ENCODE data around the gene CRTC2. TPM values are rescaled to one million over a fixed set of nuclear protein-coding genes. Genes with fewer than 3 reads are reported as not detected.

The CRTC2 gene
- total RNA-seq, 1 experiment from 2014 or later: 39.3 TPM

- ATAC-seq (no peak), DNase-seq (ENCODE audit: low read depth, low spot score) (no peak)
- no peak for TF ChIP-seq TCF7L2 (IDR thresholded peaks at IDR 0.05; ENCODE audit: low read depth, low read length)
- TF ChIP-seq, protein P1, sequence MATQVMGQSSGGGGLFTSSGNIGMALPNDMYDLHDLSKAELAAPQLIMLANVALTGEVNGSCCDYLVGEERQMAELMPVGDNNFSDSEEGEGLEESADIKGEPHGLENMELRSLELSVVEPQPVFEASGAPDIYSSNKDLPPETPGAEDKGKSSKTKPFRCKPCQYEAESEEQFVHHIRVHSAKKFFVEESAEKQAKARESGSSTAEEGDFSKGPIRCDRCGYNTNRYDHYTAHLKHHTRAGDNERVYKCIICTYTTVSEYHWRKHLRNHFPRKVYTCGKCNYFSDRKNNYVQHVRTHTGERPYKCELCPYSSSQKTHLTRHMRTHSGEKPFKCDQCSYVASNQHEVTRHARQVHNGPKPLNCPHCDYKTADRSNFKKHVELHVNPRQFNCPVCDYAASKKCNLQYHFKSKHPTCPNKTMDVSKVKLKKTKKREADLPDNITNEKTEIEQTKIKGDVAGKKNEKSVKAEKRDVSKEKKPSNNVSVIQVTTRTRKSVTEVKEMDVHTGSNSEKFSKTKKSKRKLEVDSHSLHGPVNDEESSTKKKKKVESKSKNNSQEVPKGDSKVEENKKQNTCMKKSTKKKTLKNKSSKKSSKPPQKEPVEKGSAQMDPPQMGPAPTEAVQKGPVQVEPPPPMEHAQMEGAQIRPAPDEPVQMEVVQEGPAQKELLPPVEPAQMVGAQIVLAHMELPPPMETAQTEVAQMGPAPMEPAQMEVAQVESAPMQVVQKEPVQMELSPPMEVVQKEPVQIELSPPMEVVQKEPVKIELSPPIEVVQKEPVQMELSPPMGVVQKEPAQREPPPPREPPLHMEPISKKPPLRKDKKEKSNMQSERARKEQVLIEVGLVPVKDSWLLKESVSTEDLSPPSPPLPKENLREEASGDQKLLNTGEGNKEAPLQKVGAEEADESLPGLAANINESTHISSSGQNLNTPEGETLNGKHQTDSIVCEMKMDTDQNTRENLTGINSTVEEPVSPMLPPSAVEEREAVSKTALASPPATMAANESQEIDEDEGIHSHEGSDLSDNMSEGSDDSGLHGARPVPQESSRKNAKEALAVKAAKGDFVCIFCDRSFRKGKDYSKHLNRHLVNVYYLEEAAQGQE (IDR thresholded peaks at IDR 0.05; ENCODE audit: insufficient read depth in 1 of 2, low read depth in 2 of 2, low read length in 1 of 2): no peak
- no peak for TF ChIP-seq POLR2AphosphoS5 (IDR thresholded peaks at IDR 0.05; ENCODE audit: low read depth, low read length)
- TF ChIP-seq SIN3A (IDR thresholded peaks at IDR 0.05; ENCODE audit: borderline replicate concordance, insufficient read depth, low read depth, low read length): no peak
- in situ Hi-C loops (cut with HindIII; ENCODE audit: low pct_unique_long_range_greater_than_20kb, low sequenced_read_pairs) (no loop called here), intact Hi-C loops (cut with micrococcal nuclease; ENCODE audit: unreplicated experiment) (no loop called here)
- H3K4me3 ChIP-seq (ENCODE audit: low read depth in 2 of 2, low read length in 2 of 2): peak overlapping the region; percentile 31 to 80; a peak in 3 of 4 replicates
- POLR2A ChIA-PET: interaction anchor here (0.6 kb wide), 1 partner anchor 13 kb away, joined by 3 read pairs; the partner anchor contains the start of gene DENND4B
- H3K27me3 ChIP-seq (ENCODE audit: control insufficient read depth, insufficient read depth, low read length): no peaks in the 10 kb centered on the region
- H3K36me3 ChIP-seq (ENCODE audit: control insufficient read depth, insufficient read depth, low read length): no peaks in the 10 kb centered on the region; the same call in 1 of the 2 replicates
- peaks cover 32% of the 10 kb centered on the region for H3K4me1 ChIP-seq (ENCODE audit: control insufficient read depth, insufficient read depth, low read length)
- CTCF ChIA-PET: no interaction called here
- no TSS peak for BruUV-seq (replicated peaks)
- peak overlapping the region; percentile 86 for H3K27ac ChIP-seq (ENCODE audit: low read length)
- H3K9me3 ChIP-seq (ENCODE audit: control insufficient read depth, insufficient read depth, low read depth, low read length): no peaks in the 10 kb centered on the region
Observed at GRCh38 chr1:153958961-153959260, 499 bp upstream of the CRTC2 start.

DNA sequence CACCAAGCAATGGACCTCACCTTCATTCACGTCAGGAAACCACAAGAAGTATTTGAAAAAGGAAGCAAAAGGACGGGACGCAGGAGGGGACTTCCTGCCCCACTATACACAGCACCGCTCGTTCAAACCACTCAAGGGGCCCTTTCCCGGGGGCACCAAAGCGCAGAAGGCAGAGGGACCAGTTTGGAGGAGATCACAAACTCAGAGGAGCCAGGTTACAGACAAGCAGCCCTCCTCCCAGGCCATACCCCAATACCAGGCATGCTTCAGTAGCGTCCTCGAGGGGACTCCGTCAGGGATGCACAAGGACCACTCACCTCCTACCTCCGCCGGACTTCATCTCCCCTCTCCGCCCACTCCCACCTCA is 685 bp downstream of the CRTC2 start:
- in situ Hi-C loops (cut with HindIII; ENCODE audit: low pct_unique_long_range_greater_than_20kb, low sequenced_read_pairs) (no loop called here), intact Hi-C loops (cut with micrococcal nuclease; ENCODE audit: unreplicated experiment) (no loop called here)
- ChIA-PET CTCF (no interaction called here), POLR2A (no interaction called here)
- BruUV-seq (replicated peaks): no TSS peak
- Histone ChIP-seq H3K27ac (ENCODE audit: low read length) (peak overlapping the region; percentile 86), H3K4me3 (ENCODE audit: low read depth in 2 of 2, low read length in 2 of 2) (peak overlapping the region; percentile 80 to 98), H3K27me3 (ENCODE audit: control insufficient read depth, insufficient read depth, low read length) (no peaks in the 10 kb centered on the region), H3K36me3 (ENCODE audit: control insufficient read depth, insufficient read depth, low read length) (no peaks in the 10 kb centered on the region; the same call in 1 of the 2 replicates), H3K4me1 (ENCODE audit: control insufficient read depth, insufficient read depth, low read length) (peaks cover 32% of the 10 kb centered on the region), H3K9me3 (ENCODE audit: control insufficient read depth, insufficient read depth, low read depth, low read length) (no peaks in the 10 kb centered on the region)
- ATAC-seq (peak; percentile 6; the same call in 1 of the 2 replicates), DNase-seq (ENCODE audit: low read depth, low spot score) (no peak)
- TF ChIP-seq, protein P1 (IDR thresholded peaks at IDR 0.05; ENCODE audit: insufficient read depth in 1 of 2, low read depth in 2 of 2, low read length in 1 of 2): no peak
